ENCODE results near the gene NFIX.

NFIX gene

DNA sequence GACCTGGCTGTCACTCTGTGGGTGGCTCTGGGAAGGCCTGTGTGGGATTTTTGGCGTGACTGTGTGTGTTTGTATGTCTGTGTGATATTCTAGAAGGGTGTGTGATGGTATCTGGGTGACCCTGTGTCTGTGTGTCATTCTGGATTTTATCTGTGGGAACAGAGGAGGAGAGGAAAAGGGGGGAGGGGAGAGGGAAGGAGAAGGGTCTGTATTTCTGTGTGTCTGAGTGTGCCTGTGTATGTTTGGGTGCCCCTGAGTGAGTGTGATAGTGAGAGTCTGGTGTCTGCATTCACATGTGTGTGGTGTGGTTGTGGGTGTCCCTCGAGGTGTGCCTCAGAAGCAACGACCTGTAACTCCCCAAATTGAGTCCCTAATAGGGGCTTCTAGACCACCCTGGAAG lies 8.1 kb upstream of the NFIX start:
- DNase-seq (ENCODE audit: low read depth in 1 of 2, low spot score in 1 of 2) = no peak

DNA sequence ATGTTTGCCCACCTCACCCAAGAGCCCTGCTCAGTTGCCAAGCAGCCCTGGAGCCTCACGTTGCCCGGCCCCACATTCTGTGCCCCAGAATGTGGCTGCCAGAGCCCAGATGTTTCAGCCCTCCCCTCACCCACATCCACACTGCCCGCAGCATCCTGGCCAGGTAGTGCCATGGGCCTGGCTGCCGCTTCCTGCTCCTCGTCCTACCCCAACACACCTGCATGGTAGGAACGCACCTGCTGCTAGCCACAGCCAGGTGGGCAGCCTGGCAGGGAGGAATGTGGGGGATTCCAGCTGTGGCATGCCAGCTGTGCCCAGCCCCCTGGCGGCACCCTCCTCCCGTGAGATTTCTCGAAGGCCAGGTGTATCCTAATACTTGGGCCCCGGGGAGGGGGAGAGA lies 7.5 kb upstream of the NFIX start:
- DNase-seq (ENCODE audit: low read depth in 1 of 2, low spot score in 1 of 2) = no peak

DNA sequence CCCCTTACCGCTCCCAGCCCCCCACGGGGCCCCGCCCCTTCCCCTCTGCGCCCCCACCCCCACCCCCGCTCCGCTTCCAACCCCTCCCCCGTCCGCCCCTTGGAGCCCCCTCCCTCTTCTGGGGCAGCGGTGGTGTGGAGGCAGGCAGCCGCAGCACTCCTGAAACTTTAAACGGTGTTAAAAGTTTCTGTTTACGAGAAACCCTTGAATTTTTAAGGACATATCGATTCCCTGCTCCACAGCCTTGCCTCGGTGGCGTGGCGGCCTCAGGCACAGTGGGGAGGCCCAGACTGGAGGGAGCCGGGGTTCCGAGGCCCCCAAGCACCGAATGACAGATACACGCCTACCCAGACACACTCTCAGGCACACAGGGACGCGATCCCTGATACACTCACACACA lies 4.8 kb upstream of the NFIX start:
- no peak for DNase-seq (ENCODE audit: low read depth in 1 of 2, low spot score in 1 of 2)

DNA sequence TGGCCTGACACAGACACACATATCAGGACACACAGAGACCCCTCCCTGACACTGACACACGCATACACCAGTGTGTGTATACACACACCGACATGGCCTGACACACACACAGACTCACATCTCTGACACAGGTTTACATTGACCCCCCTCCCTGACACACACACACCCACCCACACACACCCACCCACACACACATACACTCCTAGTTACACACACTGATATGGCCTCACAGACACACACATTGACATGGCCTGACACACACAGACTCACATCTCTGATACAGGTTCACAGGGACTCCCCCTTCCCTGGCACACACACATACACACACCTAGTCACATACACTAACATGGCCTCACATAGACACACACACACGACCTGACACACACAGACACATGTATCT lies 4.4 kb upstream of the NFIX start:
- DNase-seq (ENCODE audit: low read depth in 1 of 2, low spot score in 1 of 2) = no peak

DNA sequence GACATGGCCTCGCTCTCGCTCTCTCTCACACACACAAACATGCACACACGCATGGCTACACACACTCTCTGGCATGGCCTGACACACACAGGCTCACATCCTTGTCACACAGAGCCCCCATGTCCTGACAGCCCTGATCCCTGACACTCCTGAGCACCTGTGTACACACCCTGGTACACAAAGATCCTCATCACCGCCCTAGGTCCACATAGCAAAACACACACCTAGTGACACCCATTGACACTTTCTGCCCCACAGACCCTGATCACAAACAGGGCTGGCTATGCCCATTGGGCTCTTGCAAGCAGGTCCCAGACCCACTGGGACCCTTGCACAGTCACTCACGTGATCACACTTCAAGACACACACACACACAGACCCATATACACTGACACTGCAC lies 4.0 kb upstream of the NFIX start:
- no peak for DNase-seq (ENCODE audit: low read depth in 1 of 2, low spot score in 1 of 2)

DNA sequence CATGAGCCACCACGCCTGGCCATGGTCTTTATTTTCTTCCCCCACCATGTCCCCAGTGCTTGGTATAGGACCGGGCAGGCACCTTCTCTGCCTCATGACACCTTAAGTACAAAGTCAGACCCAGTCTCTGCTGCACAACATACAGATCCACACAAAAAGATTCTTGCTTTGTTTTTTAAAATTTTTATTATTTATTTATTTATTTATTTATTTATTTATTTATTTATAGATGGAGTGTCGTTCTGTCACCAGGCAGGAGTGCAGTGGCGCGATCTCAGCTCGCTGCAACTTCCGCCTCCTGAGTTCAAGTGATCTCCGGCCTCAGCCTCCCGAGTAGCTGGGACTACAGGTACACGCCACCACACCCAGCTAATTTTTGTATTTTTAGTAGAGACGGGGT lies 2.5 kb upstream of the NFIX start:
- no peak for DNase-seq (ENCODE audit: low read depth in 1 of 2, low spot score in 1 of 2)

DNA sequence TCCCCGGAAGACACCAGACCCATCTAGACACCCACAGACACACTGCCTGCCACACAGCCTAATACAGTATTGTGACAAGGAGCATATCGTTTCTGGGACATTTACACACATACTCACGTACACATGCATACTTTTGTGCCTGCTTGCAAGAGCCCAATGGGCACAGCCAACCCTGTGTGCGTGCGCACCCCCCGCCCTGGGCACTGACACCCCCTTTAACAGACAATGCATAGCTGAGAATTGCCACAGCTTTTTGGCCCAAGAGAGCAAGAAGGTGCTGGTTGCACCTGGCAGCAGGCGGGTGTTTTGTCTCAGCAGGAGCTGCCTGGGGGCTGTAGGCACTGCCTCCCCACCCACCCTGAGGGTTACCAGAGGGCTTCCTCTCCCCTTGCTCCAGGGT lies 1.7 kb upstream of the NFIX start:
- DNase-seq (ENCODE audit: low read depth in 1 of 2, low spot score in 1 of 2) = no peak

DNA sequence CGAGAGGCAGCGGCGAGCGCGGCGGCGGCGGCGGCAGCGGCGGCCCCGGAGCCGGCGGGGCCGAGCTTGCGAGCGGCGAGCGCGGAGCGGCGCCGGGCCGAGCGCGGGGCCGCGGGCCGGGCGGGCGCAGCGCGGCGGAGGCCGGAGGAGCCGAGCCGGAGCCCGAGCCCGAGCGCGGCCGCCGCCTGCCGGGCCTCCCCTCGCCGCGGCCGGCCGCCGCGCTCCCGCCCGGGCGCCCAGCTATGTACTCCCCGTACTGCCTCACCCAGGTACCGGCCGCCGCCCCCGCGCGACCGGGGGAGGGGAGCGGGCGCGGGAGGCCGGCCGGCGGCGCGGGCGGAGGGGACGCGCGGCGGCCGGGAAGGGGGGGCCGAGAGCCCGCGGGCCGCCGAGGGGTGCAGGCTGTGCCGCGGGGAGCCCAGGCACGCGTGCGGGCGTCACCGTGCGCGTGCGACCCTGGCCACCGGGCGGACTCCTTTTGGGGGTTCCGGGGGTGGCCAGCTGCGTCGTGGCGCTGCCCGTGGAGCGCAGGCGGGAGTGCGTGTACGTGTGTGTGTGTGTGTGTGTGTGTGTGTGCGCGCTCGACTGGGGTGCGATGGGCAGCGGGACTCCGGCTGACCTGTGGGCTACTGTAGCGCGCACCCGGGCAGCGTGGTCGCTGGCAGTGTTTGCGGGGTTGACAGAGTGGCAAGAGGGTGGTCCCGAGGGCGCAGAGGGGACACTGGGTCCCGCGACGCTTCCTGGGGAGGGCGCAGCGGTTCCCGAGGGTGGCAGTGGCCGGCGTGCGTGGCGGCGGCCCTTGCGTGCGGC lies 526 bp downstream of the NFIX start:
- DNase-seq (ENCODE audit: low read depth in 1 of 2, low spot score in 1 of 2) = no peak

DNA sequence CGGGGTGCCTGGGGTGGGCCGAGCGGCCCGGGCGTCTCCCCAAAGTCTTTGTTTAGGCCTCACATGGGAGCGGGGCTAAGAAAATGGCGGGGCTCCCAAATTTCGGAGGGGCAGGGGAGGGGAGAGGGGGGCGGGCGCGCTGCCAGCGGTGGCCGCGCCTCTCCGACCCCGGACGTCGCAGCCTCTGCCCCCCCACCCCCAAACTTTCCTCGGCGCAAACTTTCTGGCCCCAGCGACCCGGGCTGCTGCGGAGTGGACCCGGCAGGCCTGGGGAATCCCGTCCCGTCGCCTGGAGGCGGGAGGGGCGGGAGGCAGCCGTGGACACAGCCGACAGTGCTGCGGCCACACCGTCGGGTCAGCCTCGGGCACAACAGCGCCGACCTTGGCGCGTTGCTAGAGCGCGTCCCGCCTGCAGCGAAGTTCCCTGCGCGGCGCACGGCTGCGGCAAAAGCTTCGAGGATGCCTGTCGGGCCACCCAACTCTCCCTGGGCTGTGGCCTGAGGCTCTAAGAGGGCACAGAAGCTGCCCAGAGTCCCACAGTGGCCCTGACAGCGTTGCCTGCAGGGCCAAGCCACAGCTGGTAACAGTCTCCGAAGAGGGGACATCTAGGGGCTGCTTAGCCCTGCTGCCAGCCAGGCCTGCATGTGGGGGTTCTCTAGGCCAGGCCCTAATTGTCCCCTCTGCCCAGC lies 1.3 kb downstream of the NFIX start:
- DNase-seq (ENCODE audit: low read depth in 1 of 2, low spot score in 1 of 2) = no peak

DNA sequence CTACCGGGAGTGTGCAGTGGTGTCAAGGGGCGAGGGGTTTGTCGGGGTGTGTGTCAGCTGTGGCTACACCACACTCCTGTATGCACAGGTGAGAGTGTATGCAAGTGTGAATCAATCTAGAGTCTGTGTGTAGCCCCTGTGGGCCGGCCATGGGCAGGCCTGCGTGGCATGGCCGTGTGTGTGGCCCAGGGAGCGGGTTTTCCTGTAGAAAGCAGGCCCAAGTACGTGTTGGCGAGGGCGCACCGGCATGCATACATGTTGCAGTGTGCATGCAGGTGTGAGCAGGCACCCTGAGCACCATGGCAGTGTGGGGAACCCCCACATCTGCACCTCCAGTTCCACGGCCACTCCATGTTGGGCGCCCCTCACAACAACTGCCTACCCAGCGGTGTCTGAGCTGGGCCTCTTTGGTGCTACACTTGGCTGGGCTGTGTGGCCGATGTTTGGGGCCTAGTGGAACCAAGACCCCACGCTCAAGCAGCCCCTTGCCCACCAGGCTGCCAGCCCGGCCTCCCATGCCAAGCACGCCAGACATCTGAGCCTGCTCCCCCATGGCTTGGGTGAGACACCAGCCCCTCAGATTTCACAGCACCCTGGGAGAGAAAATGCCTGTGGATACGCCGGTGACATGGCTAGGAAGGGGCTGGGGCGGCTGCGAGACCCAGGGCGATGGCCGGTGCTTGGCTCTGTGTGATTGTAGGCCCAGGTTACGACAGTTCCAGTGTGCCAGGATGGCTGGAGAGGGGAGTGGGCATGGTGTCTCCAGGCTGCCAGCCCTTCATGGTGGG lies 2.1 kb downstream of the NFIX start:
- DNase-seq (ENCODE audit: low read depth in 1 of 2, low spot score in 1 of 2) = no peak

DNA sequence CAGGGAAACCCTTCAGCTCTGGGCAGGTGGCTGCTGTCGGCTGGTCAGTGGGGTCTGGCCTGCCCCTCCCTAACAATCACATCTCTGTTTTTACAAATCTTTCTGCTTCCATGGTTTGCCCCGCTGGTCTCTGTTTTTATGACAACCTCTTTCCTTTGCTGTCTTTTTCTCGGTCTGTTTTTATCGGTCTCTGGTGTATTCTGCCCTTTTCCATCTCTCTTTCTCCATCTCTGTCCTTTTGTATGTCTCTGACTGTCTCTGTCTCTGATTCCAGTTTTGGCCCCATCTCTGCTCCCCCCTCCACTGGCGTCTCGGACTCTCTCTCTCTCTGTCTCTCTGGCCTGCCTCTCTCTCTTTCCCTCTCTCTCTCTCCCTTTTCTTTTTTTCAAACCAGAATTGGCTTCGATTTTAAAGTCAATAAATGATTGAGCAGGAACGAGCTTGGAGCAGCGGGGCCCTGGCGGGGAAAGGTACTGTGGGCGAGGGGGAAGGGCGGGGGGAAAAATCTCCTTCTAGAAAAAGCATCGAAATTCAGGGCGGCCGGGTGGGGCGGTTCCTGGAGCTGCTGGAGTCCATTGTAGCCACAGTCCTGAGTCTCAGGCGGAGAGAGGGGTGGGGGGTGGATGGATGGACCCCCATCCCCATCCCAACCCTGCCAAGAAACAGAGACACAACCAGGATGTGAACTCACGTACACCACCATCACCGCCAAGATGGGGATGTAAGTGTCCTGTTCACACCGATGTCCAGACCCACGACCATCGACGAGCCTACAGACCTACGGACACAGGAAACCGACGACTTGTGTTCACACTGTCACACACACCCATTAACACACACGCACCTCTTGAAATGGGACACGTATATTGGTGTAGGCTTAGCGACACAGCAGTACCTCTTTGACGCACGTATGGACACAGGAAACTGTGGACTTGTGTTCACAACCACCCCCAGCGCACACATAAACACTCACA lies 3.0 kb downstream of the NFIX start:
- no peak for DNase-seq (ENCODE audit: low read depth in 1 of 2, low spot score in 1 of 2)

DNA sequence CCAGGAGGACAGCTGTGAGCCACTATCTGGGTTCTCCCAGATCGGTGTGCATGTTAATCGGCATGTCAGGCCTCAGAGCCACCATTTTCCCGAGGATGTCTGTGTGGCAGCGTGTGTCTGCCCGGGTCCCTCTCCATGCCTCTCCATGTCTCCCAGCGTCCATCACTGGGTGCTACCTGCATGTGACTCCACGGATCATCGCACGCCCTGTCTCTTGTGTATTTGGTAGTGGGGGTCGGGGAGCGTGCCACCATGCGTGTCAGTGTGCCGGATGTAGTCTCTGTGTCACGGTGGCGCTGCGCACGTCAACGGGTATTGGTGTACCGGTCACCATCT lies 5.9 kb downstream of the NFIX start:
- no peak for DNase-seq (ENCODE audit: low read depth in 1 of 2, low spot score in 1 of 2)

DNA sequence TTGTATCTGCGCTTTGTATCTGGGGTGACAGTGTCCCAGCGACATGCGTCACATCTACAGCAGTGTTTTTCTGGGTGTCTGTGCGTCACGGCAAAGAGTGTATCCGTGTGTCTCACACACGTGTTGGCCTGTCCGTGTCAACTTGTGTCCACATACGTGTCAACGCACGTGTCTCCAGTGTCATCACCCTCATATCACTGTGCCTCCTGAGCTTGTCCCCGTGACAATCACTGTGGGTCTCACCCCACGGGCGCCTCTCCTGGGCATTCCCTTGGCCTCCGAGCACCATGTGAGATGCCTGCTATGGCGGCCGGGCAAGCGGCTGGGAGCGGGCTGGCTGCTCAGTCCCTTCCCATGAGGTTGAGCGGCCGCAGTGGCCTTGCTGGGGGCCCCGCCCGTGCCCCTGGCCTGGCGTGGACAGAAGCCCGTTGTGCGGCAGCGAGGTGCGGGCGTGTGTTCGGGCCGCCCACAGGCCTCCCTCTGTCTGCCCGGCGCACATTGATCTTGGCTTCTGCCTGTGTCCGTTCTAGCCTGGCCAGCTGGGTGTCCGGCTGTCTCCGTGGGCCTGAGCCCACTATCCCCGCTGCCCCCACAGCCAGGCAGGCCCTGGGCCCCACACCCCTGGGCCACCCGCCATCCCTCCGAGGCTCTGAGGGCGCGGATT lies 6.4 kb downstream of the NFIX start:
- no peak for DNase-seq (ENCODE audit: low read depth in 1 of 2, low spot score in 1 of 2)

DNA sequence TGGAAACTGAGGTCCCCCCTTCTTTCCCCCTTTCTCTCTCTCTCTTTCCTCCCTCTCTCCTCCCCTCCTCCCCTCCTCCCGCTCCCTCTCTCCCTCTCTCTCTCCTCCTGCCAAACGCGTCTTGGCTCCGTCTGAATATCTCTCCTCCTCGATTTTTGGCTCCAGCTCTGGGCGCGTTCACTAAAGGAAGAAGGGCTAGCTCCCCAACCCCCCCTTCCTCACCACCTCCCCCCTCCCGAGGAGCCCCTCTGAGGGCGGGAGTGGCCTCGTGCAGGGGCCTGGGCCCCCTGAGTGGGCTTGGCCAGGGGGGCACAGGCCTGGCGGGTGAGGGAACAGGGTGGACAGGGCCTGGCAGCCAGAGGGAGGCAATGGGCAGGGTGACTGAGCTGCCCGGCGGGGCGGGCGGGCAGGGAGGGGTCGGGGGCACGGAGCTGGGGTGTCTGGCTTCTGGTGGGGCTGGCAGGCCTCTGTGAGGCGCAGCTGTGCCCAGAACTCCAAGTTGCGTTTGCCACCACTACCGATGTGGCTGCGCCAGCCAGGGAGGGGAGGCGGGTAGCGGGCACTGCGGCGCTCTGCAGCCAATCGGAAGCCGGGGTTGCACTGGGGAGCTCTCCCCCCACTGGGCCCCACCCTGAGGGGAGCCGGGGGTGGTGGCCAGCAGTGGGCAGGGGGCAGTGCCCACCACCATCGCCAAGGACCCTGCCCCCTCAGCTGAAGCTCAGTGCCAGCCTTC lies 7.1 kb downstream of the NFIX start:
- DNase-seq (ENCODE audit: low read depth in 1 of 2, low spot score in 1 of 2) = no peak

DNA sequence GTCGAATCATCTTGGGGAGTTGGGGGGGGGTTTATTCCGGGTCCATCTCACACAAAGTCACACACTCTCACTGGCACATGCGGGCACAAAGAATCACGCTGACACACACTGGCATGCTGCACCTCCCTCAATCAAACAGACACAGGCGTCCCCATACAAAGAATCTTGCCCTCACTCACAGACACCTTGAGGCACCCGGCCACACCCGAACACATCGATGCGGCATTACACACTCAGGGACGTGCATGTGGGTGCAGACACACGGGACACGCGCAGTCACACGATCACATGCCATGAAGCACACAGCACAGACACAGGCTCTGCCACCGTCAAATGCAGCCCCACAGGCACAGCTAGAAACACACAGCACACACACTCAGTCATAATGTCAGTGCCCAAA lies 7.8 kb downstream of the NFIX start:
- no peak for DNase-seq (ENCODE audit: low read depth in 1 of 2, low spot score in 1 of 2)

DNA sequence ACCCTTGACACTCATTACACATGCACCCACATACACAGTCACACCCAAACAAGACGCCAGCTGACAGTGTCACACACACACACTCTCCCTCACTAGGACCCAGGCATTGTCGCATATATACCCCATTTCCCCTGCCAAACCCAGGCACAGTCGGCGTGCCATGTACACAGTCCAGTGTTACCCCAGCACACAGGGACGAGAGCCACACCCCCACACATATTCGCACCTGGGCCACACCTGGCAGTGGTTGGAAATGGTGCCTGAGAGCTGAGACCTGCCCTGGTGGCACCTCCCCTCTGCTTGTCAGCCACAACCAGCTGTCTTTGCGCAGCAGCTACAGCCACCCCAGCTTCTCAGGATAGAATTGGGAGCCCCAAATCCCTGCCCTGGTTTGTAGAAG lies 9.0 kb downstream of the NFIX start:
- no peak for DNase-seq (ENCODE audit: low read depth in 1 of 2, low spot score in 1 of 2)

DNA sequence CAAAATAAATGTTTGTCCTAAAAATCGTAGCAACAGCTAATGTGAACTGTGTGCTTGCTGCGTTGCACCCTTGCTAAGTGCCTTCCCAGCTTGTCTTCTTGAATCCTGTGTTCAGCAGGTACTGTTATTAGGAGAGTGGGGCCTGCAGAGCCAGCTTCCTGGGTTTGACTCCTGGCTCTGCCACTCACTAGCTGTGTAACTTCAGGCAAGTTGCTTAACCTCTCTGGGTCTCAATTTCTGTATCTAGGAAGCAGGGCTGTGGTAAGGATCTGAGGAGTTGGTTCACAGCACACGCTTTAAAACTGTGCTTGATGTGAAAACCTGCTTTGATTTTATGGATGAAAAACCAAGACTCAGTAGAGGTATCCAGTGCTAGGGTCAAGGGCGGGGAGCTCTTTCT lies 10.0 kb downstream of the NFIX start:
- no peak for DNase-seq (ENCODE audit: low read depth in 1 of 2, low spot score in 1 of 2)

DNA sequence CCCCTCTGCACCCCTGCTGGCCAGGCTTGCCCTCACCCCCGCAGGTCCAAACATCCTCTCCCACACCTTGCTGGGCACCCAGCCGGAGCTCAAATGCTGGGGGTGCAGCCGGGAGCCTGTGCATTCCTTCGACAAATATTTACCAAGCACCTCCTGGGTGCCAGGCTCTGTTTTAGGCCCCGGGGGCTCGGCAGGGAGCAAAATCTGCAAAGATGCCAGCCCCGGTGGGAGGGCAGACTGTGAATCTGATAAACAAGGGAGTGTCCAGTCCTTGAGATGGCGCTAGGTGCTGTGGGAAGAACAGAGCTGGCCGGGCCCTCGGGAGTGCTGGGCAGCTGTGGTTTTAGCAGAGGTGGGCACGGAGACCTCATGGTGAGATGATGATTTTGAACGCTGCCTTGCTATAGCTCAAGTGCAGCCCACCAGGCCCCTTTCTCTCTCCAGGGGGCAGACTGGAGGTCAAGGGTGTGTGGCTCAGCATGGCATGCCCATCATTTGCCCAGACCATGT lies 10.6 kb downstream of the NFIX start:
- no peak for DNase-seq (ENCODE audit: low read depth in 1 of 2, low spot score in 1 of 2)

DNA sequence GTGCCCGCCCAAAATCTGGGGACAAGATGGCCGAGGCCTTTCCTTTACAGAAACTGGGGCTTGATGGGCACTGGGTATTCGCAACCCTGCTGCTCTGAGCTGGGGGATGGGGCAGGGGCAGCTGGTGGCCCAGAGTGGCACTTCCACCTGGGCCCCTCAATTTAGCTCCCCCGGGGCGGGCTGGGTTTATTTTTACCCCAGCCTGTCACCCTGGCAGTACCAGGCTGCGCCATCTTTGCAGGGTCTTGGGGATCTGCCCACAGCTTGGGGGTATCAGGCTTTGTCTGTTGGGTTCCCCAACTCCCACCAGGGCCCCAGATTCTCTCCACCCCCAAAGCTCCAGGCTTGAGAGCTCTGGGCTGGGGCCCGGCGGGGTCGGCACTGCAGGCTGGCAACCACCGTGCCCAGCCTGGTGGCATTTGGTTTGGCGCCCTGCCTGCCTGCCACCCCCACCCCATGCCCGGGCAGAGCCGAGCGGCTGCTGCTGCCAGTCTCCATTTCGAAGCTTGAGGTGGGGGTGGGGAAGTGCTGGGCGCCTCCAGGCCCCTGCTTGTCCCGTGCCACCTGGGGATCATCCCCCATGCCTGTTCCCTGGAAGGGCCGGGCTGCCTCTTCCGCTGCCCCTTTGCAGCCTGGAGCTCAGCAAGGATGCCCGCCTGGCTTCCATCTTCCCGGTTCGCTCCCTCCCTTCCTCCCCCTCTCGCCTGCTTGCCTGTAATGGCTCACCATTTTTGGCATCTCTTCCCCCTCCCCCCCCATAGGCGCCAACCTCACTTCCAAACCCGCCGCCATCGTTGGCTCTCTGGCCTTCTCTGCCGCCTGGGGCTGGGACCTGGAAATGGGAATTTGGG lies 11.4 kb downstream of the NFIX start:
- DNase-seq (ENCODE audit: low read depth in 1 of 2, low spot score in 1 of 2) = no peak

Data from stimulated activated CD4-positive, alpha-beta T cell treated with anti-CD3 and anti-CD28 coated beads, Interleukin-15, amount 100 ng/mL, for 1 hour (primary cell).